H1 (cell line): ENCODE results near the gene TDRKH. TPM values are rescaled to one million over a fixed set of nuclear protein-coding genes. Genes with fewer than 3 reads are reported as not detected.

Experiments used
- CTCF ChIA-PET: fragments of 300-600 bp; sonication (Branson Sonifier 250); formaldehyde crosslinking; loops from one replicate; lab custom pipeline; 2021; ENCODE audit not compliant: partially characterized antibody; lab: Charles Lee
- POLR2A ChIA-PET: fragments of 300-600 bp; sonication (Branson Sonifier 250); formaldehyde crosslinking; loops from one replicate; lab custom pipeline; 2021; ENCODE audit warnings: inconsistent platforms; ENCODE audit not compliant: partially characterized antibody; lab: Charles Lee
- DNase-seq, 2 experiments: peaks; one replicate each; pipeline versions ENCODE4 v3.0.0 to v3.0.0-alpha.2; 2010 to 2022; ENCODE audit warnings: low spot score in 2 of 2, low read depth in 1 of 2, mixed read lengths in 1 of 2
- FAIRE-seq: peaks from 2 replicates; lab custom pipeline; 2011; peaks lifted over from hg19 to GRCh38; lab: Jason Lieb, UNC
- H2AFZ ChIP-seq: 2 replicates; pipeline ENCODE4 v1.8.1; 2012; ENCODE audit warnings: low read length, inconsistent platforms
- H2AK5ac ChIP-seq: 2 replicates; pipeline ENCODE4 v1.6.1; 2013; ENCODE audit warnings: low read depth, low read length
- H2BK120ac ChIP-seq: replicated peaks from 2 replicates; pipeline ENCODE3; 2013; ENCODE audit warnings: low read depth, low read length, inconsistent platforms
- H2BK12ac ChIP-seq: 2 replicates; pipeline ENCODE4 v1.6.1; 2013; ENCODE audit warnings: low read depth, low read length
- H2BK15ac ChIP-seq: 2 replicates; pipeline ENCODE4 v1.6.1; 2013; ENCODE audit warnings: low read length
- H2BK20ac ChIP-seq: 2 replicates; pipeline ENCODE4 v1.6.1; 2013; ENCODE audit warnings: low read length
- H2BK5ac ChIP-seq: 2 replicates; pipeline ENCODE4 v1.6.1; 2013; ENCODE audit warnings: low read depth, low read length
- H3K14ac ChIP-seq: 2 replicates; pipeline ENCODE4 v1.6.1; 2013; ENCODE audit warnings: inconsistent platforms; ENCODE audit not compliant: insufficient read length
- H3K18ac ChIP-seq: 2 replicates; pipeline ENCODE4 v1.6.1; 2013; ENCODE audit warnings: low read length; ENCODE audit errors: extremely low read depth
- H3K23ac ChIP-seq: 2 replicates; pipeline ENCODE4 v1.6.1; 2013; ENCODE audit warnings: inconsistent platforms; ENCODE audit not compliant: insufficient read length
- H3K23me2 ChIP-seq: 2 replicates; pipeline ENCODE4 v1.6.1; 2013; ENCODE audit warnings: low read depth, low read length
- H3K27ac ChIP-seq: 2 replicates; pipeline ENCODE4 v1.6.1; 2011; ENCODE audit warnings: low read depth, low read length, inconsistent platforms
- H3K27me3 ChIP-seq, 4 experiments: replicated peaks in 1 of 4; 1 replicate in 1 of 4; 2 replicates in 3 of 4; pipeline versions ENCODE4 v1.6.1 to v1.8.1; 2011 to 2013; ENCODE audit warnings: low read length in 3 of 4, mild to moderate bottlenecking in 3 of 4, inconsistent platforms in 2 of 4, mixed read lengths in 2 of 4, moderate library complexity in 1 of 4; ENCODE audit not compliant: control insufficient read depth in 3 of 4, insufficient read depth in 3 of 4; ENCODE audit errors: extremely low read depth in 1 of 4
- H3K36me3 ChIP-seq, 4 experiments: 2 replicates each; pipeline versions ENCODE4 v1.6.1 to v1.8.1; 2011 to 2013; ENCODE audit warnings: mild to moderate bottlenecking in 4 of 4, low read length in 3 of 4, moderate library complexity in 2 of 4, control low read depth in 1 of 4, inconsistent platforms in 1 of 4; ENCODE audit not compliant: insufficient read depth in 4 of 4, control insufficient read depth in 2 of 4
- H3K4ac ChIP-seq: replicated peaks from 2 replicates; pipeline ENCODE3; 2013; ENCODE audit warnings: low read length, low read depth, mixed read lengths, inconsistent platforms; ENCODE audit not compliant: insufficient read length
- H3K4me1 ChIP-seq, 4 experiments: replicated peaks in 1 of 4; 1 replicate in 1 of 4; 2 replicates in 3 of 4; pipeline versions ENCODE4 v1.6.1 to v1.8.1; 2011 to 2013; ENCODE audit warnings: low read length in 3 of 4, inconsistent platforms in 2 of 4, mixed read lengths in 1 of 4; ENCODE audit not compliant: insufficient read depth in 4 of 4, control insufficient read depth in 3 of 4
- H3K4me2 ChIP-seq, 2 experiments: 2 replicates each; pipeline versions ENCODE4 v1.6.1 to v1.8.1; 2011 to 2013; ENCODE audit warnings: low read depth in 2 of 2, low read length in 2 of 2, control low read depth in 1 of 2, inconsistent platforms in 1 of 2, mild to moderate bottlenecking in 1 of 2; ENCODE audit not compliant: insufficient read depth in 1 of 2
- H3K4me3 ChIP-seq, 4 experiments: fragments of 200-600, 300-600 bp in 1 of 4; sonication (generic), shearing (Covaris generic), sonication (Bioruptor Twin) in 1 of 4; 2 replicates each; pipeline versions ENCODE4 v1.5.1 to v1.8.1; 2011 to 2016; ENCODE audit warnings: low read length in 4 of 4, low read depth in 3 of 4, control low read depth in 2 of 4, inconsistent platforms in 2 of 4, mild to moderate bottlenecking in 2 of 4, mixed read lengths in 1 of 4, moderate library complexity in 1 of 4; ENCODE audit not compliant: insufficient read depth in 2 of 4; ENCODE audit errors: extremely low read depth in 1 of 4
- H3K56ac ChIP-seq: replicated peaks from 2 replicates; pipeline ENCODE3; 2013; ENCODE audit warnings: low read depth, mild to moderate bottlenecking, mixed read lengths, low read length, inconsistent platforms; ENCODE audit not compliant: insufficient read length
- H3K79me1 ChIP-seq: 2 replicates; pipeline ENCODE4 v1.6.1; 2013; ENCODE audit warnings: low read depth, low read length, control low read depth
- H3K79me2 ChIP-seq, 2 experiments: 2 replicates each; pipeline versions ENCODE4 v1.6.1 to v1.8.1; 2012 to 2013; ENCODE audit warnings: low read length in 2 of 2, mild to moderate bottlenecking in 2 of 2, inconsistent platforms in 1 of 2; ENCODE audit not compliant: insufficient read depth in 2 of 2, control insufficient read depth in 1 of 2
- H3K9ac ChIP-seq, 4 experiments: replicated peaks in 1 of 4; 1 replicate in 1 of 4; 2 replicates in 3 of 4; pipeline versions ENCODE4 v1.6.1 to v1.8.1; 2011 to 2013; ENCODE audit warnings: low read depth in 3 of 4, low read length in 3 of 4, control low read depth in 2 of 4, mild to moderate bottlenecking in 2 of 4, moderate library complexity in 2 of 4, inconsistent platforms in 1 of 4; ENCODE audit errors: extremely low read depth in 1 of 4
- H3K9me3 ChIP-seq, 2 experiments: 2 replicates each; pipeline versions ENCODE4 v1.6.1 to v1.8.1; 2012 to 2013; ENCODE audit warnings: mild to moderate bottlenecking in 2 of 2, moderate library complexity in 2 of 2, control low read depth in 1 of 2, inconsistent platforms in 1 of 2, low read depth in 1 of 2, low read length in 1 of 2, mixed read lengths in 1 of 2; ENCODE audit not compliant: insufficient read depth in 2 of 2
- H4K20me1 ChIP-seq, 2 experiments: replicated peaks in 1 of 2; 2 replicates each; pipeline versions ENCODE3 to v1.8.1; 2011 to 2013; ENCODE audit warnings: inconsistent platforms in 2 of 2, low read length in 2 of 2, mild to moderate bottlenecking in 1 of 2; ENCODE audit not compliant: insufficient read depth in 2 of 2, control insufficient read depth in 1 of 2
- H4K5ac ChIP-seq: 2 replicates; pipeline ENCODE4 v1.6.1; 2013; ENCODE audit warnings: low read length, low read depth, mixed read lengths, inconsistent platforms; ENCODE audit not compliant: insufficient read length
- H4K8ac ChIP-seq: 2 replicates; pipeline ENCODE4 v1.8.0; 2013; ENCODE audit warnings: mild to moderate bottlenecking, moderate library complexity, low read length, inconsistent platforms; ENCODE audit not compliant: insufficient read depth; ENCODE audit errors: extremely low read depth
- H4K91ac ChIP-seq: replicated peaks from 2 replicates; pipeline ENCODE3; 2013; ENCODE audit warnings: low read length, mixed read lengths, inconsistent platforms; ENCODE audit not compliant: insufficient read length
- BRCA1 ChIP-seq: IDR thresholded peaks from 2 replicates; pipeline ENCODE4 v1.6.1; 2012; ENCODE audit warnings: low read depth, low read length, improper control_type of control experiment
- CHD1 ChIP-seq: IDR thresholded peaks from 2 replicates; pipeline ENCODE4 v1.6.1; 2012; ENCODE audit warnings: low read depth, low read length, improper control_type of control experiment
- CHD2 ChIP-seq: IDR thresholded peaks from 2 replicates; pipeline ENCODE4 v1.6.1; 2012; ENCODE audit warnings: low read length, improper control_type of control experiment
- EGR1 ChIP-seq: IDR thresholded peaks from 2 replicates; pipeline ENCODE4 v1.6.1; 2011; ENCODE audit warnings: low read depth, low read length, borderline replicate concordance
- MAFK ChIP-seq: IDR thresholded peaks from 2 replicates; pipeline ENCODE4 v1.6.1; 2012; ENCODE audit warnings: low read depth, mild to moderate bottlenecking, improper control_type of control experiment, low read length
- POU5F1 ChIP-seq: IDR thresholded peaks from 2 replicates; pipeline ENCODE4 v1.6.1; 2011; ENCODE audit warnings: low read depth, mild to moderate bottlenecking, low read length, moderate library complexity
- RXRA ChIP-seq: IDR thresholded peaks from 2 replicates; pipeline ENCODE4 v1.6.1; 2011; ENCODE audit warnings: low read depth, mild to moderate bottlenecking, low read length, moderate library complexity; ENCODE audit not compliant: insufficient read depth
- WGBS, 2 experiments: shearing (Covaris generic) in 1 of 2; methylation state at CpG; one replicate each; pipeline versions ENCODE4 v1.1.6 to v1.1.7; 2013 to 2015; ENCODE audit warnings: low lambda C conversion rate in 2 of 2, mixed read lengths in 2 of 2, inconsistent platforms in 1 of 2, low coverage in 1 of 2, missing lambda C conversion rate in 1 of 2; ENCODE audit not compliant: insufficient replicate concordance in 2 of 2, insufficient coverage in 1 of 2, insufficient read length in 1 of 2; ENCODE audit errors: extremely low coverage in 1 of 2, missing lambda C conversion rate in 1 of 2; 5-methylcytosine and 5-hydroxymethylcytosine counted together
- polyA plus RNA-seq, 7 experiments: library from polyadenylated mRNA; depleted of rRNA in 3 of 7; stranded (reverse) in 5 of 7; unstranded in 2 of 7; fragments of >200 nt in 5 of 7; fragments of 200-250 nt in 2 of 7; gene quantifications; 1 replicate in 5 of 7; 2 replicates in 1 of 7; 4 replicates in 1 of 7; pipeline versions ENCODE4 v1.2.1 to v1.2.3, GENCODE V29; 2011 to 2013; ENCODE audit warnings: missing spikeins in 2 of 7, mixed read lengths in 2 of 7
- total RNA-seq: library from RNA; stranded (reverse); fragmentation: NEBNext Ultra II Directional; extraction: Animal tissue kit (Norgen Biotek cat#: 25700); gene quantifications from 2 replicates; pipeline ENCODE4 v1.2.1, GENCODE V29; 2021
- TF ChIP-seq, protein P1 (sequence below): IDR thresholded peaks from 2 replicates; pipeline ENCODE4 v1.6.1; 2011; ENCODE audit warnings: low read length, improper control_type of control experiment

Gene TDRKH
- total and polyA plus RNA-seq, 2 of the 8 experiments (the other 6 are each of a cell fraction or from before 2014, with no cell fraction given) = 9.9 to 26.1 TPM

DNA sequence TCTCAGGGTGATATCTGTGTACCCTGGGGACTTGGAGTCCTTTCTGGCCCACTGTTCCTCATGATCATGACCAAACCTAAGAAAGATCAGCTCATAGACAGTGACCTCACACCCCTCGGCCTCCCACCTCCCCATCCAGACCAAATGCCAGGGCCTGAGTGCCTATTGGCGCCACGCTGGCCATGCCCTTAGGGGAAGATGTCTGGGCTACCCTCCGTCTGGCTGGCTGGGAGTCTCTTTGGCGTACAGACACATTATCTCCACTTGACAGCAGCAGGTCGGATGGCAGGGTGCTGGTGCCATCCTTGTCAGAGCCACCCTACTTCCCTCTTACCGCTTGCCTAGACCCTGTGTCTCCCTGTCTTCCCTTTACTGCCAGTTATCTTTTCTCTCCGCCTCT, 32.9 kb upstream of the TDRKH start:
- no peak for FAIRE-seq

More for the DNA sequence above, 32.9 kb upstream of the TDRKH start:
- no peak overlapping the region for H2BK20ac ChIP-seq
- ChIA-PET POLR2A (interaction anchor here (1.7 to 2.0 kb wide), 2 partner anchors 13 to 16 kb away, joined by 7 to 8 read pairs; partner anchors contain the start of gene C2CD4D), CTCF (interaction anchor here (1.1 to 1.8 kb wide), 4 partner anchors 9 to 108 kb away, joined by 3 to 5 read pairs (median 4); no protein-coding TSS in a partner anchor)
- H3K4me1 ChIP-seq = peaks cover 2 to 24% (median 15%) of the 10 kb centered on the region in 4 experiments
- DNase-seq = no peak
- TF ChIP-seq BRCA1 = no peak
- TF ChIP-seq CHD1 = no peak
- no peak for TF ChIP-seq MAFK
- TF ChIP-seq POU5F1 = no peak
- TF ChIP-seq, protein P1, sequence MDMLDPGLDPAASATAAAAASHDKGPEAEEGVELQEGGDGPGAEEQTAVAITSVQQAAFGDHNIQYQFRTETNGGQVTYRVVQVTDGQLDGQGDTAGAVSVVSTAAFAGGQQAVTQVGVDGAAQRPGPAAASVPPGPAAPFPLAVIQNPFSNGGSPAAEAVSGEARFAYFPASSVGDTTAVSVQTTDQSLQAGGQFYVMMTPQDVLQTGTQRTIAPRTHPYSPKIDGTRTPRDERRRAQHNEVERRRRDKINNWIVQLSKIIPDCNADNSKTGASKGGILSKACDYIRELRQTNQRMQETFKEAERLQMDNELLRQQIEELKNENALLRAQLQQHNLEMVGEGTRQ = no peak
- no peak for TF ChIP-seq CHD2
- no peak for TF ChIP-seq RXRA
- TF ChIP-seq EGR1 = no peak
- no peak overlapping the region for H3K14ac ChIP-seq
- no peak overlapping the region for H3K23ac ChIP-seq
- H2AK5ac ChIP-seq = no peak overlapping the region
- no peaks in the 10 kb centered on the region for H3K36me3 ChIP-seq
- no peak overlapping the region for H2AFZ ChIP-seq
- no peak overlapping the region for H2BK5ac ChIP-seq
- no peaks in the 10 kb centered on the region for H3K9me3 ChIP-seq
- no peak overlapping the region for H4K8ac ChIP-seq
- H3K4me3 ChIP-seq = no peak overlapping the region
- no peak overlapping the region for H3K9ac ChIP-seq
- no peak overlapping the region for H3K56ac ChIP-seq
- no peaks in the 10 kb centered on the region for H4K20me1 ChIP-seq
- no peak overlapping the region for H2BK120ac ChIP-seq
- no peak overlapping the region for H3K27ac ChIP-seq
- H4K91ac ChIP-seq = no peak overlapping the region
- WGBS, 2 experiments = 81% methylated on average over 8 of the region's 8 CpGs; no CpG with 5 or more reads in 1 of the 2 experiments
- H2BK12ac ChIP-seq = no peak overlapping the region
- H3K4me2 ChIP-seq = no peak overlapping the region
- no peaks in the 10 kb centered on the region for H3K27me3 ChIP-seq
- no peak overlapping the region for H3K4ac ChIP-seq
- H3K18ac ChIP-seq = no peak overlapping the region
- no peaks in the 10 kb centered on the region for H3K79me1 ChIP-seq
- no peaks in the 10 kb centered on the region; the same call in 1 of the 2 replicates for H3K23me2 ChIP-seq
- H3K79me2 ChIP-seq = no peaks in the 10 kb centered on the region
- H4K5ac ChIP-seq = no peak overlapping the region
- H2BK15ac ChIP-seq = 0 out of 2 replicates have a peak overlapping the region, but pooled peaks have one; percentile 18
